ENCODE results near the gene MBNL1. TPM values are rescaled to one million over a fixed set of nuclear protein-coding genes. Genes with fewer than 3 reads are reported as not detected.

Gene MBNL1
- total and polyA plus RNA-seq, 11 donors, result 46.8 to 416 (median 189) TPM

DNA sequence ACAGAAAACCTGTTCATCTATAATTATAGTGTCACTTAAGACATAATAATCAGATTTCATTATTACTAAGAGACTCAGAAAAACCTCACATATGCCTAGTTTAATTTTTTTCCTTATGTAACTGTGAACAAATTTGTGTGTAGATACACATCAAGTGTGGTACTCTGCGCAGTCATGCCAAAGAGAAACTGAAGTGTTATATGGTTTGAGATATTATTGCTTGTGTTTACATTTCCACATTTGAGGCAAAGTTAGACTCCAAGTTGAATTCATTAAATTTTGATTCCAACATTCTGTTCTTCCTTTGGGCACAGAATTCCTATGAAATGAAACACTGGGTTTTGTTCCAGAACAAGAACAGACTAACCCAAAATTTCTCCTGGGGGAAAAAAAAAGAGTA lies 2.2 kb downstream of the MBNL1 start:
- DNase-seq, result no peak
- peaks cover 14 to 76% (median 59%) of the 10 kb centered on the region in 12 donors for H3K4me1 ChIP-seq
- WGBS, 4 donors, result 53 to 70% (median 63%) methylated on average over 1 of the region's 1 CpG
- H3K27ac ChIP-seq, result peak overlapping the region; percentile 92 to 100 (median 99)
- no peak for TF ChIP-seq POLR2A (IDR thresholded peaks at IDR 0.05)
- TF ChIP-seq, protein P1, sequence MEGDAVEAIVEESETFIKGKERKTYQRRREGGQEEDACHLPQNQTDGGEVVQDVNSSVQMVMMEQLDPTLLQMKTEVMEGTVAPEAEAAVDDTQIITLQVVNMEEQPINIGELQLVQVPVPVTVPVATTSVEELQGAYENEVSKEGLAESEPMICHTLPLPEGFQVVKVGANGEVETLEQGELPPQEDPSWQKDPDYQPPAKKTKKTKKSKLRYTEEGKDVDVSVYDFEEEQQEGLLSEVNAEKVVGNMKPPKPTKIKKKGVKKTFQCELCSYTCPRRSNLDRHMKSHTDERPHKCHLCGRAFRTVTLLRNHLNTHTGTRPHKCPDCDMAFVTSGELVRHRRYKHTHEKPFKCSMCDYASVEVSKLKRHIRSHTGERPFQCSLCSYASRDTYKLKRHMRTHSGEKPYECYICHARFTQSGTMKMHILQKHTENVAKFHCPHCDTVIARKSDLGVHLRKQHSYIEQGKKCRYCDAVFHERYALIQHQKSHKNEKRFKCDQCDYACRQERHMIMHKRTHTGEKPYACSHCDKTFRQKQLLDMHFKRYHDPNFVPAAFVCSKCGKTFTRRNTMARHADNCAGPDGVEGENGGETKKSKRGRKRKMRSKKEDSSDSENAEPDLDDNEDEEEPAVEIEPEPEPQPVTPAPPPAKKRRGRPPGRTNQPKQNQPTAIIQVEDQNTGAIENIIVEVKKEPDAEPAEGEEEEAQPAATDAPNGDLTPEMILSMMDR (IDR thresholded peaks at IDR 0.05), result no peak
- ATAC-seq, result no peak
- no peaks in the 10 kb centered on the region for H3K9me3 ChIP-seq
- H3K27me3 ChIP-seq, result no peaks in the 10 kb centered on the region
- no peaks in the 10 kb centered on the region for H3K36me3 ChIP-seq
- intact Hi-C loops (cut with DNase I), result loop anchor here in 3 of 10 donors (5.0 to 10.0 kb wide), 3 partner anchors 131 to 171 kb away; no protein-coding TSS in a partner anchor
- peak overlapping the region; percentile 66 to 93 (median 84) for H3K4me3 ChIP-seq

DNA sequence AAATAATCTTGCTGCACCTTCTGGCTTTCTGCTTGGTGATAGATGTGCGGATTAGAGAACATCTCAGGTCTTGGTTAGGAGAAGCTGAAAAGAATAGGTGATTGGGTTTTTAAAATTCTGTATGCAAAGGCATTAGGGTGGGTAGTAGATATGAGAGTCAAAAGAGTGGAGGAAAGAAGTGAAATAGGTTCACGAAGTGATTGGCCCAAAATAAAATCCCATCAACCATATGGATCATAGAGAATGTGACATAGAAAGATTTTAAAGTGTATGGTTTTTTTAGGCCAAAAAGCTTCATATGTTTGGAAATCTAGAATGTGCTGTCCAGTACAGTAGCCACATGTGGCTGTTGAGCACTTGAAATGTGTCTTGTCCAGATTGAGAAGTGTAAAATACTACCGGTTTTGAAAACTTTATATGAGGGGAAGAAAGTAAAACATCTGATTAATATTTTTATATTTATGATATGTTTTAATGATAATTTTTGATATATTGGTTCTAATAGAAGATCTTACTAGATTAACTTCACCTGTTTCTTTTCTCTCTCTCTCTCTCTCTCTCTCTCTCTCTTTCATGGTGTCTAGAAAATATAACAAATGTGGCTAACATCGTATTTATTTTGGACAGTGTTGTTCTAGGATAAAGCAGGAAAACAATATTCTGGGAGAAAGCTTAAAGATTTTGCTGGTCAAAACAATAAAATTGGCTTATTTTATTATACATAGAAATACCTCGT lies 2.9 kb downstream of the MBNL1 start:
- Histone ChIP-seq H3K4me3 (peak overlapping the region; percentile 66 to 93 (median 84)), H3K27me3 (no peaks in the 10 kb centered on the region), H3K4me1 (peaks cover 11 to 76% (median 60%) of the 10 kb centered on the region in 12 donors), H3K27ac (peak overlapping the region in 11 of 12 donors; percentile 92 to 100 (median 99)), H3K9me3 (no peaks in the 10 kb centered on the region), H3K36me3 (no peaks in the 10 kb centered on the region)
- no peak for ATAC-seq
- 38 to 52% (median 42%) methylated on average over 5 of the region's 5 CpGs for WGBS, 4 donors
- TF ChIP-seq, protein P1 (IDR thresholded peaks at IDR 0.05), result no peak
- no peak for TF ChIP-seq POLR2A (IDR thresholded peaks at IDR 0.05)
- DNase-seq, result no peak
- intact Hi-C loops (cut with DNase I), result loop anchor here in 3 of 10 donors (5.0 to 10.0 kb wide), 3 partner anchors 131 to 171 kb away; no protein-coding TSS in a partner anchor

DNA sequence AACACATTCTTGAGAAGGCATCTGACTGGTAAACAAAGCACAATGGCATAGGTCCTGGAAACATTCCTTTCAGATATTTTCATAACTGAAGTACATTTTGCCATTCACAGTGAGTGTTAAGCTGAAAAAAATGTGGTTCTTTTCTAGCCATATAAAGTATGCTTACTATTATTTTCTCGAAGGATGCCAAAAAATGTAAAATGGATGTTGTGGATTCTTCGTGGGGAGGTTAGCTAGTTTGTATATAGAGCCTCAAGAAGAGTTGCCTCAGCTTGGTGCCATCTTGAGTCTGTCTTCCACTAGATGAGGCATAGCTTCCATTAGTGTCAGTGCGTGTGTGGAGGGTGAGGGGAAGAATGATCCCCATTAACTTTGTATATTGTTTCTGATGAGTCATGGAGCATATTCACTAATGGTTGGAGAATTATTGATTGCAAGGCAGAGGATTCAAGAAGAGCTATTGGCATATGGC lies 4.1 kb downstream of the MBNL1 start:
- no peaks in the 10 kb centered on the region for H3K27me3 ChIP-seq
- intact Hi-C loops (cut with DNase I), result loop anchor here in 3 of 10 donors (5.0 to 10.0 kb wide), 3 partner anchors 129 to 169 kb away; no protein-coding TSS in a partner anchor
- peak overlapping the region in 10 of 12 donors; percentile 2 to 100 (median 98) for H3K27ac ChIP-seq
- no peaks in the 10 kb centered on the region for H3K36me3 ChIP-seq
- H3K4me1 ChIP-seq, result peaks cover 3 to 76% (median 60%) of the 10 kb centered on the region in 12 donors
- no peak for DNase-seq
- no peaks in the 10 kb centered on the region for H3K9me3 ChIP-seq
- TF ChIP-seq, protein P1 (IDR thresholded peaks at IDR 0.05), result no peak
- TF ChIP-seq POLR2A (IDR thresholded peaks at IDR 0.05), result no peak
- ATAC-seq, result no peak
- H3K4me3 ChIP-seq, result peak overlapping the region in 8 of 12 donors; percentile 2 to 93 (median 78)
- 47 to 73% (median 55%) methylated on average over 3 of the region's 3 CpGs for WGBS, 4 donors

DNA sequence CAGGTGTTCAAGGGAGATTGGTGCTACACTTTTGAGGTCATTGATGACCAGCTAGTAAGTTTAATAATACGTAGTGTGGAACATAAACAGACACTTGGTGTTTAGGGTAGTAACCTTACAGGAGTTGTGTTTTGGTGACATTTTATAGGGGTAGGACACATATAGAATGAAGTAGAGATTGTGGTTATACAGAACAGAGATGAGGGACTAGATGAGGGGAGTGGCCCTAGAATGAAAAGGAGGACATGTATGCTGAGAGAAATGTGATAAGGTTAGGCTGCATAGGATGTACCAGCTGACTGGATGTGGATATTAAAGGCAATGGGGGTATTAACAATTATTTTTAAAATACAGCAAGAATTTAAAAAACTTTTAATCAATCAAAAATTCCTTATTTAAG lies 8.0 kb downstream of the MBNL1 start:
- Histone ChIP-seq H3K36me3 (no peaks in the 10 kb centered on the region), H3K4me1 (peaks cover 3 to 100% (median 90%) of the 10 kb centered on the region in 12 donors), H3K9me3 (no peaks in the 10 kb centered on the region), H3K4me3 (no peak overlapping the region), H3K27ac (peak overlapping the region in 11 of 12 donors; percentile 4 to 76 (median 50)), H3K27me3 (no peaks in the 10 kb centered on the region)
- 76 to 91% (median 80%) methylated on average over 1 of the region's 1 CpG for WGBS, 4 donors
- intact Hi-C loops (cut with DNase I), result loop anchor here in 2 of 10 donors (5.0 to 10.0 kb wide), 2 partner anchors 46 to 128 kb away; no protein-coding TSS in a partner anchor
- ATAC-seq (no peak), DNase-seq (no peak)
- TF ChIP-seq, protein P1 (IDR thresholded peaks at IDR 0.05), result no peak
- TF ChIP-seq POLR2A (IDR thresholded peaks at IDR 0.05), result no peak
